ENCODE data around the gene RELN. TPM values are rescaled to one million over a fixed set of nuclear protein-coding genes. Genes with fewer than 3 reads are reported as not detected.

Gene RELN
- total RNA-seq, 2 donors from 2014 or later: 1.1 to 1.4 TPM

- no peak overlapping the region for H3K9ac ChIP-seq (ENCODE audit: low read depth in 2 of 2, low read length in 2 of 2)
- H3K4me3 ChIP-seq: no peak overlapping the region
- H3K9me3 ChIP-seq: no peaks in the 10 kb centered on the region
- DNase-seq: no peak
- no peaks in the 10 kb centered on the region for H3K4me1 ChIP-seq
- TF ChIP-seq, protein P1, sequence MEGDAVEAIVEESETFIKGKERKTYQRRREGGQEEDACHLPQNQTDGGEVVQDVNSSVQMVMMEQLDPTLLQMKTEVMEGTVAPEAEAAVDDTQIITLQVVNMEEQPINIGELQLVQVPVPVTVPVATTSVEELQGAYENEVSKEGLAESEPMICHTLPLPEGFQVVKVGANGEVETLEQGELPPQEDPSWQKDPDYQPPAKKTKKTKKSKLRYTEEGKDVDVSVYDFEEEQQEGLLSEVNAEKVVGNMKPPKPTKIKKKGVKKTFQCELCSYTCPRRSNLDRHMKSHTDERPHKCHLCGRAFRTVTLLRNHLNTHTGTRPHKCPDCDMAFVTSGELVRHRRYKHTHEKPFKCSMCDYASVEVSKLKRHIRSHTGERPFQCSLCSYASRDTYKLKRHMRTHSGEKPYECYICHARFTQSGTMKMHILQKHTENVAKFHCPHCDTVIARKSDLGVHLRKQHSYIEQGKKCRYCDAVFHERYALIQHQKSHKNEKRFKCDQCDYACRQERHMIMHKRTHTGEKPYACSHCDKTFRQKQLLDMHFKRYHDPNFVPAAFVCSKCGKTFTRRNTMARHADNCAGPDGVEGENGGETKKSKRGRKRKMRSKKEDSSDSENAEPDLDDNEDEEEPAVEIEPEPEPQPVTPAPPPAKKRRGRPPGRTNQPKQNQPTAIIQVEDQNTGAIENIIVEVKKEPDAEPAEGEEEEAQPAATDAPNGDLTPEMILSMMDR (IDR thresholded peaks at IDR 0.05): no peak
- intact Hi-C loops (cut with DNase I): no loop called here
- no peaks in the 10 kb centered on the region for H3K36me3 ChIP-seq
- H3K27ac ChIP-seq: no peak overlapping the region
- H3K27me3 ChIP-seq: no peaks in the 10 kb centered on the region
Measured at GRCh38 chr7:103887050-103887449, 102.4 kb downstream of the RELN start.

GRCh38 chr7:103879928-103880600, 109.4 kb downstream of the RELN start:
- Histone ChIP-seq H3K27ac (no peak overlapping the region), H3K4me3 (no peak overlapping the region), H3K9me3 (no peaks in the 10 kb centered on the region), H3K36me3 (no peaks in the 10 kb centered on the region), H3K27me3 (no peaks in the 10 kb centered on the region), H3K4me1 (no peaks in the 10 kb centered on the region), H3K9ac (ENCODE audit: low read depth in 2 of 2, low read length in 2 of 2) (no peak overlapping the region)
- intact Hi-C loops (cut with DNase I): no loop called here
- no peak for DNase-seq
- TF ChIP-seq, protein P1 (IDR thresholded peaks at IDR 0.05): no peak

DNA sequence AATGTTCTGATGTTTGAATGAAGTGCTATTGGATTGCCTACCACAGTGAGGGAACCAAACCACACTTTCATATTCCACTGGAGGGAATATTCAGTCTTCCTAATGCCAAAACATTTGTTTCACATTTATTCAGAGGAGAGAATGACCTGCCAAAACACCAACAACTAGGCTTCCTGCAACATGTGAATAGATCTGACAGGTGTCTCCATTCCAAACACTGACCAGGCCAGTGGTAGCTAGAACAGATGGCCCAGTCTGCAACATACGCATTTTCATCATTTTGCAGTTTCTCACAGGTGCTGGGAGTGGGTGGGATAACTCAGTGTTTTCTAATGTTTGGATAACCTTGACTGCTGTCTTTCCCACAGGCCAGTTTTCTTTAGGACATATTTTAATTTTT, 110.0 kb downstream of the RELN start:
- H3K4me3 ChIP-seq: no peak overlapping the region
- no peaks in the 10 kb centered on the region for H3K4me1 ChIP-seq
- intact Hi-C loops (cut with DNase I): no loop called here
- no peaks in the 10 kb centered on the region for H3K36me3 ChIP-seq
- H3K9me3 ChIP-seq: no peaks in the 10 kb centered on the region
- no peak overlapping the region for H3K9ac ChIP-seq (ENCODE audit: low read depth in 2 of 2, low read length in 2 of 2)
- no peaks in the 10 kb centered on the region for H3K27me3 ChIP-seq
- DNase-seq: no peak
- no peak overlapping the region for H3K27ac ChIP-seq
- TF ChIP-seq, protein P1 (IDR thresholded peaks at IDR 0.05): no peak

DNA sequence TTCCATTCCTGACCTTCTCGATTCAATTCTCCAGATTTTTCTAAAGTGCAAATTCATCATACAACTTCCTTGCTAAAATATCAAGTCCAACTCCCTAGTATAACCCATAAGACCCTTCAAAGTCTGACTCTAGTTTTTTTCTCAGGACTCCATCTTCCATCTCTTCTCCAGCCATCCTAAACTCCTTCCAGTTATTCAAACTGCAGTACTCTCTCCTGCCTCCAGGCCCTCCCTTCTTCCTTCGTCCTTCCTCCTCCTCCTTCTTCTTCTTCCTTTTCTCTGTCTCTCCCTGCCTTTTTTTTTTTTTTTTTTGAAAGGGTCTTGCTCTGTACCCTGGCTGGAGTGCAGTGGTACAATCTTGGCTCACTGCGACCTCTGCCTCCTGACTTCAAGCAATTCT, 111.9 kb downstream of the RELN start:
- no peaks in the 10 kb centered on the region for H3K27me3 ChIP-seq
- no peak overlapping the region for H3K9ac ChIP-seq (ENCODE audit: low read depth in 2 of 2, low read length in 2 of 2)
- intact Hi-C loops (cut with DNase I): no loop called here
- H3K4me1 ChIP-seq: no peaks in the 10 kb centered on the region
- DNase-seq: no peak
- no peak overlapping the region for H3K4me3 ChIP-seq
- no peak overlapping the region for H3K27ac ChIP-seq
- H3K9me3 ChIP-seq: no peaks in the 10 kb centered on the region
- H3K36me3 ChIP-seq: no peaks in the 10 kb centered on the region
- TF ChIP-seq, protein P1 (IDR thresholded peaks at IDR 0.05): no peak

GRCh38 chr7:103875718-103876117, 113.7 kb downstream of the RELN start:
- Histone ChIP-seq H3K36me3 (no peaks in the 10 kb centered on the region), H3K4me3 (no peak overlapping the region), H3K9ac (ENCODE audit: low read depth in 2 of 2, low read length in 2 of 2) (no peak overlapping the region), H3K4me1 (no peaks in the 10 kb centered on the region), H3K27me3 (no peaks in the 10 kb centered on the region), H3K27ac (no peak overlapping the region), H3K9me3 (no peaks in the 10 kb centered on the region)
- TF ChIP-seq, protein P1 (IDR thresholded peaks at IDR 0.05): no peak
- intact Hi-C loops (cut with DNase I): no loop called here
- DNase-seq: no peak
